ENCODE results near the gene ARHGEF37.

- TF ChIP-seq CTCF (IDR thresholded peaks at IDR 0.05; ENCODE audit: low read depth, low read length, missing input control) (no peak), SP1 (IDR thresholded peaks at IDR 0.05) (no peak), REST (IDR thresholded peaks at IDR 0.05) (no peak), JUND (IDR thresholded peaks at IDR 0.05) (no peak), RAD21 (IDR thresholded peaks at IDR 0.05) (no peak), YY1 (IDR thresholded peaks at IDR 0.05) (no peak), EGR1 (IDR thresholded peaks at IDR 0.05; ENCODE audit: low read depth in 2 of 2) (no peak), GABPA (IDR thresholded peaks at IDR 0.05 in 1 of 2, conservative IDR thresholded peaks at IDR 0.05 in 1 of 2) (no peak), FOXA1 (IDR thresholded peaks at IDR 0.05) (no peak)
- TF ChIP-seq, protein P1, sequence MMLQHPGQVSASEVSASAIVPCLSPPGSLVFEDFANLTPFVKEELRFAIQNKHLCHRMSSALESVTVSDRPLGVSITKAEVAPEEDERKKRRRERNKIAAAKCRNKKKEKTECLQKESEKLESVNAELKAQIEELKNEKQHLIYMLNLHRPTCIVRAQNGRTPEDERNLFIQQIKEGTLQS (IDR thresholded peaks at IDR 0.05), result no peak
- TF ChIP-seq, protein P2, sequence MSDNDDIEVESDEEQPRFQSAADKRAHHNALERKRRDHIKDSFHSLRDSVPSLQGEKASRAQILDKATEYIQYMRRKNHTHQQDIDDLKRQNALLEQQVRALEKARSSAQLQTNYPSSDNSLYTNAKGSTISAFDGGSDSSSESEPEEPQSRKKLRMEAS (IDR thresholded peaks at IDR 0.05), result no peak
- TF ChIP-seq, protein P3, sequence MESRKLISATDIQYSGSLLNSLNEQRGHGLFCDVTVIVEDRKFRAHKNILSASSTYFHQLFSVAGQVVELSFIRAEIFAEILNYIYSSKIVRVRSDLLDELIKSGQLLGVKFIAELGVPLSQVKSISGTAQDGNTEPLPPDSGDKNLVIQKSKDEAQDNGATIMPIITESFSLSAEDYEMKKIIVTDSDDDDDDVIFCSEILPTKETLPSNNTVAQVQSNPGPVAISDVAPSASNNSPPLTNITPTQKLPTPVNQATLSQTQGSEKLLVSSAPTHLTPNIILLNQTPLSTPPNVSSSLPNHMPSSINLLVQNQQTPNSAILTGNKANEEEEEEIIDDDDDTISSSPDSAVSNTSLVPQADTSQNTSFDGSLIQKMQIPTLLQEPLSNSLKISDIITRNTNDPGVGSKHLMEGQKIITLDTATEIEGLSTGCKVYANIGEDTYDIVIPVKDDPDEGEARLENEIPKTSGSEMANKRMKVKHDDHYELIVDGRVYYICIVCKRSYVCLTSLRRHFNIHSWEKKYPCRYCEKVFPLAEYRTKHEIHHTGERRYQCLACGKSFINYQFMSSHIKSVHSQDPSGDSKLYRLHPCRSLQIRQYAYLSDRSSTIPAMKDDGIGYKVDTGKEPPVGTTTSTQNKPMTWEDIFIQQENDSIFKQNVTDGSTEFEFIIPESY (IDR thresholded peaks at IDR 0.05), result no peak
These were observed 37.8 kb upstream of the ARHGEF37 start for GRCh38 chr5:149543361-149544027.

All from liver (tissue), 3 donors.